Prostate gland (tissue), 2 donors: ENCODE results near the gene FRMD3. TPM values are rescaled to one million over a fixed set of nuclear protein-coding genes. Genes with fewer than 3 reads are reported as not detected.

Experiments
- DNase-seq: peaks from one replicate; pipeline ENCODE4 v3.0.0-alpha.2; 2019; ENCODE audit warnings: low spot score
- H3K27ac ChIP-seq, 2 donors: fragments of 200-600 bp; sonication (generic); 2 replicates each; pipeline ENCODE4 v1.5.1; 2017 to 2019
- H3K27me3 ChIP-seq: fragments of 200-600 bp; sonication (generic); replicated peaks from 2 replicates; pipeline ENCODE4 v1.5.1; 2019; ENCODE audit not compliant: insufficient read depth
- H3K36me3 ChIP-seq, 2 donors: fragments of 200-600 bp; sonication (generic); 1 replicate in 1 of 2; 2 replicates in 1 of 2; pipeline versions ENCODE4 v1.5.1 to v1.8.1; 2017 to 2019
- H3K4me1 ChIP-seq: fragments of 200-600 bp; sonication (generic); replicated peaks from 2 replicates; pipeline ENCODE4 v1.5.1; 2019
- H3K4me3 ChIP-seq, 2 donors: fragments of 200-600 bp; sonication (generic); 2 replicates each; pipeline ENCODE4 v1.5.1; 2017 to 2019
- H3K9me3 ChIP-seq: fragments of 200-600 bp; sonication (generic); 2 replicates; pipeline ENCODE4 v1.5.1; 2017
- POLR2A ChIP-seq: fragments of 450-650 bp; IDR thresholded peaks from one replicate; pipeline ENCODE4 v1.6.1; 2016; ENCODE audit warnings: antibody characterized with exemption, mild to moderate bottlenecking
- POLR2AphosphoS5 ChIP-seq: sonication (generic); formaldehyde crosslinking; IDR thresholded peaks from one replicate; pipeline ENCODE4 v1.6.1; 2017; ENCODE audit warnings: antibody characterized with exemption
- WGBS: methylation state at CpG from one replicate; pipeline ENCODE4 v1.1.5; 2018; 5-methylcytosine and 5-hydroxymethylcytosine counted together
- intact Hi-C: fragments of 100-400 bp; cut with DNase I; formaldehyde crosslinking; loops from one replicate; pipeline ENCODE4 v1.14.2; 2022
- total RNA-seq, 2 donors: library from RNA; depleted of rRNA; stranded (reverse); fragments of >200 nt; gene quantifications; one replicate each; pipeline ENCODE4 v1.1.0, GENCODE V29; 2016
- TF ChIP-seq, protein P1 (sequence below), 4 experiments: fragments of 200-600 bp in 2 of 4; fragments of 450-650 bp in 2 of 4; sonication (generic) in 2 of 4; IDR thresholded peaks; 1 replicate in 3 of 4; 2 replicates in 1 of 4; pipeline ENCODE4 v1.5.1; 2016 to 2019; ENCODE audit warnings: antibody characterized with exemption in 4 of 4, mild to moderate bottlenecking in 2 of 4, moderate library complexity in 2 of 4

The FRMD3 gene
- total RNA-seq, 2 donors from 2014 or later: 2.3 to 3.4 TPM

DNA sequence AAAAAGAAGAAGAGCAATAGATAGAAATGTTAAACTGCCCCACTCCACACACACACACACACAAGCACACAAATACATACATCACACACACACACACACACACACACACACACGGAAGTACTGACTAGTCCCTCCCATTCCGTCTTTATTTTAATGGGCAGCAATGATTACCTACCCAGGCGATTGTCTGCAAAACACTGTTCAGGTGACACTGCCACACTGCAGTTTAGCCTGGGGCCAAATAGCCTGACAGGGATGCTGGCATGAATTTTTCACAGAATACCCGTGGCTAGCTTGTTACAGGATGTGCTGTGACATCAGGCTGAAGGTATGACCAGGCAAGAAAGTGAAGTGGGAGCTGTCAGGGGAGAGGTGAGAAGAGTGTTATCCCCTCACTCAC, 86.9 kb downstream of the FRMD3 start:
- H3K4me3 ChIP-seq: no peak overlapping the region
- H3K4me1 ChIP-seq: no peaks in the 10 kb centered on the region
- H3K27me3 ChIP-seq: no peaks in the 10 kb centered on the region
- WGBS: 38% methylated on average over 4 of the region's 4 CpGs
- intact Hi-C loops: no loop called here
- TF ChIP-seq POLR2A (no peak), POLR2AphosphoS5 (no peak)
- TF ChIP-seq, protein P1, sequence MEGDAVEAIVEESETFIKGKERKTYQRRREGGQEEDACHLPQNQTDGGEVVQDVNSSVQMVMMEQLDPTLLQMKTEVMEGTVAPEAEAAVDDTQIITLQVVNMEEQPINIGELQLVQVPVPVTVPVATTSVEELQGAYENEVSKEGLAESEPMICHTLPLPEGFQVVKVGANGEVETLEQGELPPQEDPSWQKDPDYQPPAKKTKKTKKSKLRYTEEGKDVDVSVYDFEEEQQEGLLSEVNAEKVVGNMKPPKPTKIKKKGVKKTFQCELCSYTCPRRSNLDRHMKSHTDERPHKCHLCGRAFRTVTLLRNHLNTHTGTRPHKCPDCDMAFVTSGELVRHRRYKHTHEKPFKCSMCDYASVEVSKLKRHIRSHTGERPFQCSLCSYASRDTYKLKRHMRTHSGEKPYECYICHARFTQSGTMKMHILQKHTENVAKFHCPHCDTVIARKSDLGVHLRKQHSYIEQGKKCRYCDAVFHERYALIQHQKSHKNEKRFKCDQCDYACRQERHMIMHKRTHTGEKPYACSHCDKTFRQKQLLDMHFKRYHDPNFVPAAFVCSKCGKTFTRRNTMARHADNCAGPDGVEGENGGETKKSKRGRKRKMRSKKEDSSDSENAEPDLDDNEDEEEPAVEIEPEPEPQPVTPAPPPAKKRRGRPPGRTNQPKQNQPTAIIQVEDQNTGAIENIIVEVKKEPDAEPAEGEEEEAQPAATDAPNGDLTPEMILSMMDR (IDR thresholded peaks at IDR 0.05): no peak
- no peak overlapping the region for H3K27ac ChIP-seq
- no peak for DNase-seq
- H3K36me3 ChIP-seq: no peaks in the 10 kb centered on the region
- H3K9me3 ChIP-seq: no peaks in the 10 kb centered on the region

DNA sequence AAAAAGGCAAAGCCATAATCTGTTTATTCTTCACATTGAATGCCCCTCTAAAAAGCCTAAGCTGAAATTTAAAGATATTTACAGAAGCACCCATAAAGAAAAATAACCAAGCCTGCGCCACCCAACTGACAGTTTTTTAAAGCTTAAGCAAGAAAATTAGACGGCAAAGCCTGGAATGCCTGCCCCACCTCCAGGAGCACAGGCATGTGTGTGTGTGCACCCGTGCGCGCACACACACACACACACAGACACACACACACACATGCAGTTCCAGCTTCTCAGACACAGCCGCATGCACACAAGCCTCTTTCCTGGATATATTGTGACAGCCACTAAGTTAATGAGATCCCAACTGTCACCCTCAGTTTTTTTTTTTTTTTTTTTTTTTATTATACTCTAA, 88.2 kb downstream of the FRMD3 start:
- Histone ChIP-seq H3K27me3 (no peaks in the 10 kb centered on the region), H3K27ac (no peak overlapping the region), H3K36me3 (no peaks in the 10 kb centered on the region), H3K4me3 (no peak overlapping the region), H3K4me1 (no peaks in the 10 kb centered on the region), H3K9me3 (no peaks in the 10 kb centered on the region)
- TF ChIP-seq, protein P1 (IDR thresholded peaks at IDR 0.05): no peak
- TF ChIP-seq POLR2A: no peak
- TF ChIP-seq POLR2AphosphoS5: no peak
- intact Hi-C loops: no loop called here
- WGBS: 62% methylated on average over 6 of the region's 6 CpGs
- DNase-seq: no peak

DNA sequence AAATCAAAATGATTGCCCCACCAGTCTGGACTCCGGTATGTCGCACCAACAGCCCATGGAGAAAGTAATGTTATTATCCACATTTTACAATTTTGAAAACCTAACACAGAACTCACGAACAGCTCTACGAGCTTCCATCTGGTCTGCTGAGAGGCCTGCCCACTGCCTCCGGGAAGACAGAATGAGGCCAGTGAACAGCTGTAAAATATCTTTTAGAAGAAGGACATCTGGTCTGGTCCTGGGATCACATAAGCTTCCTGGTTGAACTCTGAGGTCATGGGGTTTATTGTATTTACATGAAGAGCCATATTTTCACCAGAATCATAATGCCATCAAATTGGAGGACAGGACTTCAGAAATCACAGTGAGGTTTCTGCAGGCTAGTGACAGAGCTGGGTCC, 89.0 kb downstream of the FRMD3 start:
- H3K9me3 ChIP-seq: no peaks in the 10 kb centered on the region
- TF ChIP-seq, protein P1 (IDR thresholded peaks at IDR 0.05): no peak
- TF ChIP-seq POLR2A (no peak), POLR2AphosphoS5 (no peak)
- WGBS: 70% methylated on average over 5 of the region's 5 CpGs
- no peak for DNase-seq
- H3K36me3 ChIP-seq: no peaks in the 10 kb centered on the region
- intact Hi-C loops: no loop called here
- H3K4me3 ChIP-seq: no peak overlapping the region
- no peaks in the 10 kb centered on the region for H3K27me3 ChIP-seq
- H3K4me1 ChIP-seq: no peaks in the 10 kb centered on the region
- H3K27ac ChIP-seq: no peak overlapping the region

DNA sequence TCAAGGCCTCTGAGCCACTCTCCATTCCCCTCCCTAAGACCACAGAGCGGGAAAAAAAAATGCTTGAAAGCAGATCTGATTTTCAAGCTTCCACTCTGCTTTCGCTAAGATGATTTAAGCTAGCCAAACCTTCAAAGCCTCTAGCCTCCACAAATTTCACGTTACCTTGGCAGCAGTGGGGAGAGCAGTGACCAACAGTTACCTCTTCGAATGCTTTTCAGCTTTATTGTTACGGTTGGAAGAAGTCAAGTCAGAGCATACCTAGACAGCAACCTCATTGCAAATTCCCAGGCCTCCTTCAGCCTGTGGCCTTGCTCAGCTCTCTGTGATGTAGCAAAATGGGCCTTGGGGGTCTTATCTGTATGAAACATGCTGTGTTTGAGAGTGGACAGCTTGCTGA, 89.6 kb downstream of the FRMD3 start:
- Histone ChIP-seq H3K4me1 (no peaks in the 10 kb centered on the region), H3K4me3 (no peak overlapping the region), H3K27ac (no peak overlapping the region), H3K27me3 (no peaks in the 10 kb centered on the region), H3K36me3 (no peaks in the 10 kb centered on the region), H3K9me3 (no peaks in the 10 kb centered on the region)
- 90% methylated on average over 5 of the region's 5 CpGs for WGBS
- intact Hi-C loops: no loop called here
- TF ChIP-seq POLR2AphosphoS5: no peak
- no peak for TF ChIP-seq POLR2A
- TF ChIP-seq, protein P1 (IDR thresholded peaks at IDR 0.05): no peak
- DNase-seq: no peak

DNA sequence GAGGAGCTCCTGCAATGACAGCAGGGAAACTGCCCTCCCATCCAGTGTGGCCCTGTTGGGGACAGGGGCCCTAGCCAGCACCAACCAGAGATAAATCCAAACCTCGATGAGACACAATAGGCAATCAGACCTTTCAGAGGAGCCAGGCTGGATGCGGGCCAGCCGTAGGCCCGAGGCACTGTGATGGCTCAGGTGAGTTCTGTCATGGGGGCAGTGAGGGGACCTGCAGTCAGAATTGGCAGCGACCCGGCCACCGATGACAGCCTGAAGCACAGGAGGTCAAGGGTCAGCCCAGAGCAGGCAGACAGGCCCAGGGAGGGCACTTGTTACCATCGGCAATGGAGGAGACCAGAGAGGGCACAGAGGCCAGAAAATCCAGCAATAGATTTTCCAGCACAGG, 90.8 kb downstream of the FRMD3 start:
- no peaks in the 10 kb centered on the region for H3K27me3 ChIP-seq
- intact Hi-C loops: no loop called here
- DNase-seq: no peak
- no peak overlapping the region for H3K4me3 ChIP-seq
- no peaks in the 10 kb centered on the region for H3K4me1 ChIP-seq
- H3K9me3 ChIP-seq: no peaks in the 10 kb centered on the region
- 89% methylated on average over 8 of the region's 8 CpGs for WGBS
- TF ChIP-seq, protein P1 (IDR thresholded peaks at IDR 0.05): no peak
- no peak for TF ChIP-seq POLR2AphosphoS5
- TF ChIP-seq POLR2A: no peak
- H3K36me3 ChIP-seq: no peaks in the 10 kb centered on the region
- H3K27ac ChIP-seq: no peak overlapping the region
